Keratinocyte (primary cell): Measurements from ENCODE around the gene ALDH4A1.

Source experiments
- CTCF ChIP-seq, 3 experiments: IDR thresholded peaks in 1 of 3; conservative IDR thresholded peaks in 1 of 3; optimal IDR thresholded peaks in 1 of 3; 2 replicates in 2 of 3; 3 replicates in 1 of 3; pipeline versions ENCODE3 to v1.5.1; 2011; ENCODE audit warnings: low read length in 3 of 3, mild to moderate bottlenecking in 3 of 3, moderate library complexity in 2 of 3, control low read depth in 1 of 3, inconsistent platforms in 1 of 3; ENCODE audit not compliant: insufficient read depth in 2 of 3; ENCODE audit errors: extremely low read depth in 1 of 3
- EZH2 ChIP-seq: IDR thresholded peaks from one replicate; pipeline ENCODE4 v1.6.1; 2012; ENCODE audit warnings: inconsistent platforms, mild to moderate bottlenecking, low read length, moderate library complexity

- TF ChIP-seq CTCF (optimal IDR thresholded peaks at IDR 0.05 in 1 of 3, IDR thresholded peaks at IDR 0.05 in 1 of 3, conservative IDR thresholded peaks at IDR 0.05 in 1 of 3; ENCODE audit: extremely low read depth in 1 of 3, insufficient read depth in 2 of 3, low read length in 3 of 3) (no peak), EZH2 (no peak)
Observed at GRCh38 chr1:18917071-18917799, 14.9 kb upstream of the ALDH4A1 start.
